GM23338 (cell line): ENCODE results near the gene OR3A1. TPM values are rescaled to one million over a fixed set of nuclear protein-coding genes. Genes with fewer than 3 reads are reported as not detected.
"Not testable (repeated sequence)": the region's sequence is repeated elsewhere in the genome, so short reads cannot be mapped to it uniquely, and the experiment has no call there.

Experiments used
- ATAC-seq: fragments of 200-7000 bp; cut with Tn5 transposase; 3 replicates; pipeline ENCODE4 v1.9.1; 2020
- DNase-seq: peaks from one replicate; pipeline ENCODE4 v3.0.0-alpha.2; 2015; ENCODE audit warnings: low spot score
- H2AFZ ChIP-seq: fragments of 200-600 bp; sonication (generic); 2 replicates; pipeline ENCODE4 v1.8.0; 2016; ENCODE audit warnings: antibody characterized with exemption, mild to moderate bottlenecking, moderate library complexity
- H3F3A ChIP-seq: fragments of 200-600 bp; sonication (generic); replicated peaks from 2 replicates; pipeline ENCODE4 v1.8.0; 2017; ENCODE audit warnings: antibody characterized with exemption, mixed run types, low read depth
- H3K27ac ChIP-seq: fragments of 200-600 bp; sonication (generic); 2 replicates; pipeline ENCODE4 v1.6.1; 2016; ENCODE audit warnings: low read depth
- H3K27me3 ChIP-seq: fragments of 200-600 bp; sonication (generic); 2 replicates; pipeline ENCODE4 v1.8.0; 2016; ENCODE audit warnings: mild to moderate bottlenecking, mixed run types, moderate library complexity; ENCODE audit not compliant: insufficient read depth
- H3K36me3 ChIP-seq: fragments of 200-600 bp; sonication (generic); 2 replicates; pipeline ENCODE4 v1.8.0; 2016; ENCODE audit warnings: mild to moderate bottlenecking; ENCODE audit not compliant: insufficient read depth
- H3K4me1 ChIP-seq: fragments of 200-600 bp; sonication (generic); 2 replicates; pipeline ENCODE4 v1.8.0; 2016; ENCODE audit warnings: mild to moderate bottlenecking, moderate library complexity; ENCODE audit not compliant: insufficient read depth
- H3K4me2 ChIP-seq: fragments of 200-600 bp; sonication (generic); 2 replicates; pipeline ENCODE4 v1.7.1; 2017; ENCODE audit warnings: mixed run types
- H3K4me3 ChIP-seq: fragments of 200-600 bp; sonication (generic); 2 replicates; pipeline ENCODE4 v1.6.1; 2016; ENCODE audit warnings: mixed run types
- H3K79me2 ChIP-seq: fragments of 200-600 bp; sonication (generic); replicated peaks from 2 replicates; pipeline ENCODE4 v1.8.0; 2017; ENCODE audit warnings: mild to moderate bottlenecking; ENCODE audit not compliant: insufficient read depth
- H3K9me2 ChIP-seq: fragments of 200-600 bp; sonication (generic); 2 replicates; pipeline ENCODE4 v1.8.0; 2017; ENCODE audit not compliant: insufficient read depth
- H4K20me1 ChIP-seq: fragments of 200-600 bp; sonication (generic); replicated peaks from 2 replicates; pipeline ENCODE4 v1.8.0; 2017; ENCODE audit warnings: mild to moderate bottlenecking; ENCODE audit not compliant: insufficient read depth
- H3K27ac Mint-ChIP-seq: 2 replicates; pipeline ENCODE4 v1.8.0; 2020; ENCODE audit warnings: inconsistent platforms, mild to moderate bottlenecking, moderate library complexity, mixed read lengths
- H3K27me3 Mint-ChIP-seq: 3 replicates; pipeline ENCODE4 v1.8.0; 2022; ENCODE audit warnings: low read depth, mild to moderate bottlenecking, moderate library complexity, mixed read lengths, inconsistent platforms; ENCODE audit not compliant: insufficient read depth, poor library complexity
- H3K36me3 Mint-ChIP-seq: 3 replicates; pipeline ENCODE4 v1.8.0; 2021; ENCODE audit warnings: low read depth, mild to moderate bottlenecking, inconsistent platforms, moderate library complexity, mixed read lengths
- H3K4me1 Mint-ChIP-seq: 3 replicates; pipeline ENCODE4 v1.8.0; 2020; ENCODE audit warnings: mild to moderate bottlenecking, inconsistent platforms, mixed read lengths
- H3K4me3 Mint-ChIP-seq: 3 replicates; pipeline ENCODE4 v1.8.0; 2021; ENCODE audit warnings: moderate library complexity, mild to moderate bottlenecking, inconsistent platforms, mixed read lengths
- H3K9me3 Mint-ChIP-seq: 3 replicates; pipeline ENCODE4 v1.8.0; 2020; ENCODE audit warnings: moderate library complexity, mild to moderate bottlenecking, inconsistent platforms, mixed read lengths
- CREB1 ChIP-seq: fragments of 250-450 bp; sonication (Bioruptor Pico); IDR thresholded peaks from 2 replicates; pipeline ENCODE4 v1.5.0; 2020; ENCODE audit warnings: low read depth, mild to moderate bottlenecking, moderate library complexity
- ETS1 ChIP-seq: IDR thresholded peaks from 2 replicates; pipeline ENCODE4 v1.6.1; 2016; ENCODE audit warnings: antibody characterized with exemption
- EZH2 ChIP-seq: fragments of 200-600 bp; sonication (generic); IDR thresholded peaks from one replicate; pipeline ENCODE4 v1.8.0; 2017; ENCODE audit warnings: antibody characterized with exemption, mild to moderate bottlenecking, low read depth; ENCODE audit not compliant: unreplicated experiment
- EZH2phosphoT487 ChIP-seq: fragments of 200-600 bp; sonication (generic); IDR thresholded peaks from one replicate; pipeline ENCODE4 v1.8.1; 2018; ENCODE audit warnings: antibody characterized with exemption; ENCODE audit not compliant: unreplicated experiment
- JUNB ChIP-seq: IDR thresholded peaks from one replicate; pipeline ENCODE4 v1.6.1; 2016; ENCODE audit warnings: antibody characterized with exemption; ENCODE audit not compliant: unreplicated experiment
- NANOG ChIP-seq: IDR thresholded peaks from 2 replicates; pipeline ENCODE4 v1.6.1; 2016; ENCODE audit warnings: antibody characterized with exemption, borderline replicate concordance
- POLR2AphosphoS5 ChIP-seq: IDR thresholded peaks from 2 replicates; pipeline ENCODE4 v1.6.1; 2016; ENCODE audit warnings: antibody characterized with exemption, low read depth
- STAT1 ChIP-seq: IDR thresholded peaks from one replicate; pipeline ENCODE4 v1.6.1; 2016; ENCODE audit warnings: antibody characterized with exemption; ENCODE audit not compliant: unreplicated experiment
- ZNF114 ChIP-seq: fragments of 250-450 bp; sonication (Bioruptor Pico); IDR thresholded peaks from 2 replicates; pipeline ENCODE4 v1.5.0; 2020; ENCODE audit warnings: mild to moderate bottlenecking, moderate library complexity
- ZNF331 ChIP-seq: fragments of 250-450 bp; sonication (Bioruptor Pico); IDR thresholded peaks from 2 replicates; pipeline ENCODE4 v1.5.0; 2020; ENCODE audit warnings: low read depth, mild to moderate bottlenecking, moderate library complexity
- long read RNA-seq: library from polyadenylated mRNA; unstranded; transcript quantifications from one replicate; pipeline ENCODE4 v2.0.0, GENCODE V29; 2020; ENCODE audit not compliant: unreplicated experiment
- polyA plus RNA-seq: library from polyadenylated mRNA; unstranded; fragments of >200 nt; fragmentation: Nextera tagmentation; extraction: Ambion mirVana; gene quantifications from 2 replicates; pipeline ENCODE4 v1.2.1, GENCODE V29; 2016
- total RNA-seq: library from RNA; depleted of rRNA; stranded (reverse); fragments of >200 nt; shearing (Covaris generic); gene quantifications from 2 replicates; pipeline ENCODE4 v1.2.3, GENCODE V29; 2014; rRNA removed
- TF ChIP-seq, protein P1 (sequence below): fragments of 250-450 bp; sonication (Bioruptor Pico); IDR thresholded peaks from 2 replicates; pipeline ENCODE4 v1.5.0; 2020; ENCODE audit warnings: mild to moderate bottlenecking, moderate library complexity
- TF ChIP-seq, protein P2 (sequence below), 2 experiments: fragments of 200-600 bp in 1 of 2; sonication (generic) in 1 of 2; conservative IDR thresholded peaks; 2 replicates each; pipeline versions ENCODE4 v1.5.1 to v1.6.1; 2016 to 2017; ENCODE audit warnings: antibody characterized with exemption in 2 of 2, low read depth in 2 of 2, mild to moderate bottlenecking in 2 of 2, moderate library complexity in 1 of 2

OR3A1 gene
- 0.59 and 0.89 TPM in 2 replicates for total RNA-seq
- polyA plus RNA-seq, result 0.40 and 1.2 TPM in 2 replicates
- long read RNA-seq, result 0 reads

- Histone ChIP-seq H3K27ac (no peak within 1 kb of the TSS), H3K79me2 (no peaks in the 10 kb centered on the region), H2AFZ (no peak within 1 kb of the TSS), H3F3A (no peaks in the 10 kb centered on the region), H3K36me3 (no peaks in the 10 kb centered on the region), H3K4me2 (no peak within 1 kb of the TSS), H3K27me3 (no peaks in the 10 kb centered on the region), H3K4me3 (no peak within 1 kb of the TSS), H3K9me2 (no peaks in the 10 kb centered on the region), H4K20me1 (no peaks in the 10 kb centered on the region), H3K4me1 (no peaks in the 10 kb centered on the region)
- Mint-ChIP-seq H3K9me3 (peaks cover 56% of the 10 kb centered on the region), H3K4me3 (no peak within 1 kb of the TSS), H3K27me3 (no peaks in the 10 kb centered on the region), H3K36me3 (0 out of 3 replicates have a peak, but pooled peaks cover 3% of the 10 kb centered on the region), H3K4me1 (no peaks in the 10 kb centered on the region), H3K27ac (no peak within 1 kb of the TSS)
- TF ChIP-seq EZH2 (no peak), ETS1 (no peak), STAT1 (no peak), ZNF114 (CRISPR knock-in tag) (no peak), EZH2phosphoT487 (no peak), ZNF331 (CRISPR knock-in tag) (no peak), JUNB (no peak), CREB1 (no peak), POLR2AphosphoS5 (no peak), NANOG (no peak)
- TF ChIP-seq, protein P1, sequence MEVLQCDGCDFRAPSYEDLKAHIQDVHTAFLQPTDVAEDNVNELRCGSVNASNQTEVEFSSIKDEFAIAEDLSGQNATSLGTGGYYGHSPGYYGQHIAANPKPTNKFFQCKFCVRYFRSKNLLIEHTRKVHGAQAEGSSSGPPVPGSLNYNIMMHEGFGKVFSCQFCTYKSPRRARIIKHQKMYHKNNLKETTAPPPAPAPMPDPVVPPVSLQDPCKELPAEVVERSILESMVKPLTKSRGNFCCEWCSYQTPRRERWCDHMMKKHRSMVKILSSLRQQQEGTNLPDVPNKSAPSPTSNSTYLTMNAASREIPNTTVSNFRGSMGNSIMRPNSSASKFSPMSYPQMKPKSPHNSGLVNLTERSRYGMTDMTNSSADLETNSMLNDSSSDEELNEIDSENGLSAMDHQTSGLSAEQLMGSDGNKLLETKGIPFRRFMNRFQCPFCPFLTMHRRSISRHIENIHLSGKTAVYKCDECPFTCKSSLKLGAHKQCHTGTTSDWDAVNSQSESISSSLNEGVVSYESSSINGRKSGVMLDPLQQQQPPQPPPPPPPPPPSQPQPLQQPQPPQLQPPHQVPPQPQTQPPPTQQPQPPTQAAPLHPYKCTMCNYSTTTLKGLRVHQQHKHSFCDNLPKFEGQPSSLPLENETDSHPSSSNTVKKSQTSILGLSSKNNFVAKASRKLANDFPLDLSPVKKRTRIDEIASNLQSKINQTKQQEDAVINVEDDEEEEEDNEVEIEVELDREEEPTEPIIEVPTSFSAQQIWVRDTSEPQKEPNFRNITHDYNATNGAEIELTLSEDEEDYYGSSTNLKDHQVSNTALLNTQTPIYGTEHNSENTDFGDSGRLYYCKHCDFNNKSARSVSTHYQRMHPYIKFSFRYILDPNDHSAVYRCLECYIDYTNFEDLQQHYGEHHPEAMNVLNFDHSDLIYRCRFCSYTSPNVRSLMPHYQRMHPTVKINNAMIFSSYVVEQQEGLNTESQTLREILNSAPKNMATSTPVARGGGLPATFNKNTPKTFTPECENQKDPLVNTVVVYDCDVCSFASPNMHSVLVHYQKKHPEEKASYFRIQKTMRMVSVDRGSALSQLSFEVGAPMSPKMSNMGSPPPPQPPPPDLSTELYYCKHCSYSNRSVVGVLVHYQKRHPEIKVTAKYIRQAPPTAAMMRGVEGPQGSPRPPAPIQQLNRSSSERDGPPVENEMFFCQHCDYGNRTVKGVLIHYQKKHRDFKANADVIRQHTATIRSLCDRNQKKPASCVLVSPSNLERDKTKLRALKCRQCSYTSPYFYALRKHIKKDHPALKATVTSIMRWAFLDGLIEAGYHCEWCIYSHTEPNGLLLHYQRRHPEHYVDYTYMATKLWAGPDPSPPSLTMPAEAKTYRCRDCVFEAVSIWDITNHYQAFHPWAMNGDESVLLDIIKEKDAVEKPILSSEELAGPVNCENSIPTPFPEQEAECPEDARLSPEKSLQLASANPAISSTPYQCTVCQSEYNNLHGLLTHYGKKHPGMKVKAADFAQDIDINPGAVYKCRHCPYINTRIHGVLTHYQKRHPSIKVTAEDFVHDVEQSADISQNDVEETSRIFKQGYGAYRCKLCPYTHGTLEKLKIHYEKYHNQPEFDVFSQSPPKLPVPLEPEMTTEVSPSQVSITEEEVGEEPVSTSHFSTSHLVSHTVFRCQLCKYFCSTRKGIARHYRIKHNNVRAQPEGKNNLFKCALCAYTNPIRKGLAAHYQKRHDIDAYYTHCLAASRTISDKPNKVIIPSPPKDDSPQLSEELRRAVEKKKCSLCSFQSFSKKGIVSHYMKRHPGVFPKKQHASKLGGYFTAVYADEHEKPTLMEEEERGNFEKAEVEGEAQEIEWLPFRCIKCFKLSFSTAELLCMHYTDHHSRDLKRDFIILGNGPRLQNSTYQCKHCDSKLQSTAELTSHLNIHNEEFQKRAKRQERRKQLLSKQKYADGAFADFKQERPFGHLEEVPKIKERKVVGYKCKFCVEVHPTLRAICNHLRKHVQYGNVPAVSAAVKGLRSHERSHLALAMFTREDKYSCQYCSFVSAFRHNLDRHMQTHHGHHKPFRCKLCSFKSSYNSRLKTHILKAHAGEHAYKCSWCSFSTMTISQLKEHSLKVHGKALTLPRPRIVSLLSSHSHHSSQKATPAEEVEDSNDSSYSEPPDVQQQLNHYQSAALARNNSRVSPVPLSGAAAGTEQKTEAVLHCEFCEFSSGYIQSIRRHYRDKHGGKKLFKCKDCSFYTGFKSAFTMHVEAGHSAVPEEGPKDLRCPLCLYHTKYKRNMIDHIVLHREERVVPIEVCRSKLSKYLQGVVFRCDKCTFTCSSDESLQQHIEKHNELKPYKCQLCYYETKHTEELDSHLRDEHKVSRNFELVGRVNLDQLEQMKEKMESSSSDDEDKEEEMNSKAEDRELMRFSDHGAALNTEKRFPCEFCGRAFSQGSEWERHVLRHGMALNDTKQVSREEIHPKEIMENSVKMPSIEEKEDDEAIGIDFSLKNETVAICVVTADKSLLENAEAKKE (CRISPR knock-in tag), result no peak
- TF ChIP-seq, protein P2, sequence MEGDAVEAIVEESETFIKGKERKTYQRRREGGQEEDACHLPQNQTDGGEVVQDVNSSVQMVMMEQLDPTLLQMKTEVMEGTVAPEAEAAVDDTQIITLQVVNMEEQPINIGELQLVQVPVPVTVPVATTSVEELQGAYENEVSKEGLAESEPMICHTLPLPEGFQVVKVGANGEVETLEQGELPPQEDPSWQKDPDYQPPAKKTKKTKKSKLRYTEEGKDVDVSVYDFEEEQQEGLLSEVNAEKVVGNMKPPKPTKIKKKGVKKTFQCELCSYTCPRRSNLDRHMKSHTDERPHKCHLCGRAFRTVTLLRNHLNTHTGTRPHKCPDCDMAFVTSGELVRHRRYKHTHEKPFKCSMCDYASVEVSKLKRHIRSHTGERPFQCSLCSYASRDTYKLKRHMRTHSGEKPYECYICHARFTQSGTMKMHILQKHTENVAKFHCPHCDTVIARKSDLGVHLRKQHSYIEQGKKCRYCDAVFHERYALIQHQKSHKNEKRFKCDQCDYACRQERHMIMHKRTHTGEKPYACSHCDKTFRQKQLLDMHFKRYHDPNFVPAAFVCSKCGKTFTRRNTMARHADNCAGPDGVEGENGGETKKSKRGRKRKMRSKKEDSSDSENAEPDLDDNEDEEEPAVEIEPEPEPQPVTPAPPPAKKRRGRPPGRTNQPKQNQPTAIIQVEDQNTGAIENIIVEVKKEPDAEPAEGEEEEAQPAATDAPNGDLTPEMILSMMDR (conservative IDR thresholded peaks at IDR 0.05; ENCODE audit: low read depth in 2 of 2), result no peak
- DNase-seq (no peak), ATAC-seq (no peak)
Observed at GRCh38 chr17:3298260-3298659, at the start of gene OR3A1. OR3A1 (minus strand) TSS chr17:3298360; CDS start chr17:3292582, 5,778 bp downstream.

DNA sequence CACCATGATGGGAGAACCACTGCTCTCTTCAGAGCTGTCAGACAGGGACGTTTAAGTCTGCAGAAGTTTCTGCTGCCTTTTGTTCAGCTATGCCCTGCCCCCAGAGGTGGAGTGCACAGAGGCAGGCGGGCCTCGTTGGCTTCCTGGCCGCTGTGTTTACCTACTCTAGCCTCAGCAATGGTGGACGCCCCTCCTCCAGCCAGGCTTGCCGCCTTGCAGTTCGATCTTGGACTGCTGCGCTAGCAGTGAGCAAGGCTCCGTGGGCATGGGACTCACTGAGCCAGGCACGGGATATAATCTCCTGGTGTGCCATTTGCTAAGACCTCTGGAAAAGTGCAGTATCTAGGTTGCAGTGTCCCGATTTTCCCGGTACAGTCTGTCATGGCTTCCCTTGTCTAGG is 44.6 kb upstream of the OR3A1 start:
- H3K27me3 ChIP-seq, ATAC-seq, H3K36me3 ChIP-seq, H3K27ac Mint-ChIP-seq, DNase-seq, H3K27ac ChIP-seq, H3K9me2 ChIP-seq, H3F3A ChIP-seq, H4K20me1 ChIP-seq, H3K4me2 ChIP-seq, H3K4me1 Mint-ChIP-seq, H2AFZ ChIP-seq, H3K79me2 ChIP-seq, H3K4me1 ChIP-seq, H3K27me3 Mint-ChIP-seq, H3K4me3 Mint-ChIP-seq, H3K4me3 ChIP-seq: not testable (repeated sequence)
- peaks cover 91% of the 10 kb centered on the region for H3K9me3 Mint-ChIP-seq
- H3K36me3 Mint-ChIP-seq, result peaks cover 28% of the 10 kb centered on the region
